ENCODE measurements around the gene C10orf67.

DNA sequence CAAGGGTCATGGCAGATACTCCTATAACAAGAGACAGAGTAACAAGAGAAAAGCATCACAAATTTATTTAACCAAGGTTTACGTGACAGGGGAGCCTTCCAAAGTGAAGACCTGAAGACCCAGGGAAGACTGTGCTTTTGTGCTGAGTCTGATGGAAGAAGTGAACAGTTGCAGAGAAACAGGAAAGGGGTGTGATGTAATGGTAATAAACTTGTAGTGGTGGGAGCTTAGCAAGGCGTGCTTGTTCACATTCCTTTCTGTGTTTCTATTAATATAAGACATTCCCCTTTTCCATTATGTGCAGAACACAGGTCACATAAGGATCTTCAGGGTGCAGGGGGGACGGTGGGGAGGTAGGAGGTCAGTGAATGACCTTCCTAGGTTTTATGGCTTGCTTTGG, 25.5 kb upstream of the C10orf67 start:
- TF ChIP-seq, protein P1, sequence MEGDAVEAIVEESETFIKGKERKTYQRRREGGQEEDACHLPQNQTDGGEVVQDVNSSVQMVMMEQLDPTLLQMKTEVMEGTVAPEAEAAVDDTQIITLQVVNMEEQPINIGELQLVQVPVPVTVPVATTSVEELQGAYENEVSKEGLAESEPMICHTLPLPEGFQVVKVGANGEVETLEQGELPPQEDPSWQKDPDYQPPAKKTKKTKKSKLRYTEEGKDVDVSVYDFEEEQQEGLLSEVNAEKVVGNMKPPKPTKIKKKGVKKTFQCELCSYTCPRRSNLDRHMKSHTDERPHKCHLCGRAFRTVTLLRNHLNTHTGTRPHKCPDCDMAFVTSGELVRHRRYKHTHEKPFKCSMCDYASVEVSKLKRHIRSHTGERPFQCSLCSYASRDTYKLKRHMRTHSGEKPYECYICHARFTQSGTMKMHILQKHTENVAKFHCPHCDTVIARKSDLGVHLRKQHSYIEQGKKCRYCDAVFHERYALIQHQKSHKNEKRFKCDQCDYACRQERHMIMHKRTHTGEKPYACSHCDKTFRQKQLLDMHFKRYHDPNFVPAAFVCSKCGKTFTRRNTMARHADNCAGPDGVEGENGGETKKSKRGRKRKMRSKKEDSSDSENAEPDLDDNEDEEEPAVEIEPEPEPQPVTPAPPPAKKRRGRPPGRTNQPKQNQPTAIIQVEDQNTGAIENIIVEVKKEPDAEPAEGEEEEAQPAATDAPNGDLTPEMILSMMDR (IDR thresholded peaks at IDR 0.05; ENCODE audit: low read depth, low read length) = no peak
- TF ChIP-seq POLR2A (IDR thresholded peaks at IDR 0.05; ENCODE audit: extremely low read depth, insufficient read length) = no peak

Measured in NB4 (cell line).